DOHH2 (cell line): ENCODE data around the gene ME3.

Source experiments
- CTCF ChIP-seq: fragments of 200-600 bp; sonication (generic); IDR thresholded peaks from one replicate; pipeline ENCODE4 v1.5.1; 2014; ENCODE audit warnings: antibody characterized with exemption, mild to moderate bottlenecking, low read depth, low read length; ENCODE audit not compliant: poor library complexity, severe bottlenecking
- EZH2phosphoT487 ChIP-seq: fragments of 200-600 bp; sonication (generic); IDR thresholded peaks from 2 replicates; pipeline ENCODE4 v1.6.1; 2017; ENCODE audit warnings: borderline replicate concordance, mild to moderate bottlenecking, antibody characterized with exemption, low read length, moderate library complexity, mixed read lengths

- TF ChIP-seq CTCF (no peak), EZH2phosphoT487 (no peak)
Observed at GRCh38 chr11:86675017-86675416, 2.6 kb upstream of the ME3 start.
